Gastroesophageal sphincter (tissue), 4 donors: ENCODE results near the gene NAV2. TPM values are rescaled to one million over a fixed set of nuclear protein-coding genes. Genes with fewer than 3 reads are reported as not detected.

Experiments used
- ATAC-seq: fragments of 150-250 bp; one replicate; pipeline ENCODE4 v1.9.1; 2016; ENCODE audit warnings: mild to moderate bottlenecking, moderate library complexity
- H3K27ac ChIP-seq, 4 donors: fragments of 200-600 bp; sonication (generic) in 3 of 4; 1 replicate in 3 of 4; 2 replicates in 1 of 4; pipeline ENCODE4 v1.5.1; 2016 to 2019
- H3K27me3 ChIP-seq: fragments of 200-600 bp; sonication (generic); one replicate; pipeline ENCODE4 v1.5.1; 2019
- H3K36me3 ChIP-seq, 2 donors: fragments of 200-600 bp; sonication (generic); one replicate each; pipeline ENCODE4 v1.5.1; 2019; ENCODE audit warnings: control low read depth in 1 of 2
- H3K4me1 ChIP-seq, 3 donors: fragments of 200-600 bp; sonication (generic); 1 replicate in 2 of 3; 2 replicates in 1 of 3; pipeline ENCODE4 v1.5.1; 2016 to 2019; ENCODE audit warnings: control low read depth in 2 of 3
- H3K4me3 ChIP-seq, 2 donors: fragments of 200-600 bp; sonication (generic); one replicate each; pipeline ENCODE4 v1.5.1; 2019; ENCODE audit warnings: mild to moderate bottlenecking in 1 of 2, moderate library complexity in 1 of 2
- H3K9me3 ChIP-seq, 3 donors: fragments of 200-600 bp; sonication (generic); one replicate each; pipeline ENCODE4 v1.5.1; 2017 to 2019; ENCODE audit warnings: control low read depth in 2 of 3
- CTCF ChIP-seq, 4 experiments: fragments of 200-600 bp in 2 of 4; fragments of 450-650 bp in 2 of 4; sonication (generic) in 1 of 4; IDR thresholded peaks; one replicate each; pipeline ENCODE4 v1.5.1; 2017 to 2019; ENCODE audit warnings: antibody characterized with exemption in 4 of 4, mild to moderate bottlenecking in 2 of 4, moderate library complexity in 2 of 4
- EP300 ChIP-seq: sonication (generic); formaldehyde crosslinking; IDR thresholded peaks from one replicate; pipeline ENCODE4 v1.6.1; 2017; ENCODE audit warnings: antibody characterized with exemption, mild to moderate bottlenecking
- POLR2A ChIP-seq, 2 donors: fragments of 450-650 bp; IDR thresholded peaks; one replicate each; pipeline ENCODE4 v1.6.1; 2017; ENCODE audit warnings: antibody characterized with exemption in 2 of 2, mild to moderate bottlenecking in 2 of 2, moderate library complexity in 1 of 2
- POLR2AphosphoS5 ChIP-seq: sonication (generic); formaldehyde crosslinking; IDR thresholded peaks from one replicate; pipeline ENCODE4 v1.6.1; 2017; ENCODE audit warnings: antibody characterized with exemption
- WGBS, 2 donors: methylation state at CpG; one replicate each; pipeline ENCODE4 v1.1.5; 2018; ENCODE audit warnings: low coverage in 1 of 2; 5-methylcytosine and 5-hydroxymethylcytosine counted together
- total RNA-seq, 4 donors: library from RNA; depleted of rRNA; stranded (reverse); fragments of >200 nt; gene quantifications; one replicate each; pipeline ENCODE4 v1.1.0, GENCODE V29; 2016

Gene NAV2
- total RNA-seq, 4 donors from 2014 or later: 19.5 to 57.1 (median 43.4) TPM

GRCh38 chr11:20025332-20025840 is 312.7 kb downstream of the NAV2 start:
- WGBS, 2 donors: 46 to 59% methylated on average over 3 to 8 of the region's 8 CpGs
- H3K9me3 ChIP-seq: no peaks in the 10 kb centered on the region
- H3K27me3 ChIP-seq: no peaks in the 10 kb centered on the region
- H3K36me3 ChIP-seq: no peaks in the 10 kb centered on the region
- no peak overlapping the region for H3K4me3 ChIP-seq
- no peak overlapping the region for H3K27ac ChIP-seq
- no peak for TF ChIP-seq EP300
- no peak for TF ChIP-seq POLR2AphosphoS5
- TF ChIP-seq POLR2A (IDR thresholded peaks at IDR 0.05): no peak
- TF ChIP-seq CTCF (IDR thresholded peaks at IDR 0.05): no peak
- no peak for ATAC-seq
- H3K4me1 ChIP-seq: peaks cover 0 to 33% (median 4%) of the 10 kb centered on the region in 3 donors

- H3K4me1 ChIP-seq: peaks cover 0 to 33% (median 4%) of the 10 kb centered on the region in 3 donors
- no peak overlapping the region for H3K27ac ChIP-seq
- WGBS, 2 donors: 43 to 85% methylated on average over 6 to 12 of the region's 15 CpGs
- no peaks in the 10 kb centered on the region for H3K27me3 ChIP-seq
- TF ChIP-seq POLR2A (IDR thresholded peaks at IDR 0.05): no peak
- no peak for TF ChIP-seq CTCF (IDR thresholded peaks at IDR 0.05)
- TF ChIP-seq POLR2AphosphoS5: no peak
- TF ChIP-seq EP300: no peak
- no peaks in the 10 kb centered on the region for H3K9me3 ChIP-seq
- no peak overlapping the region for H3K4me3 ChIP-seq
- no peak for ATAC-seq
- no peaks in the 10 kb centered on the region for H3K36me3 ChIP-seq
Measured at GRCh38 chr11:20026629-20027555, 314.3 kb downstream of the NAV2 start.

GRCh38 chr11:20027556-20028013 is 314.9 kb downstream of the NAV2 start:
- H3K9me3 ChIP-seq: no peaks in the 10 kb centered on the region
- ATAC-seq: no peak
- H3K4me3 ChIP-seq: no peak overlapping the region
- H3K36me3 ChIP-seq: no peaks in the 10 kb centered on the region
- no peak for TF ChIP-seq POLR2AphosphoS5
- TF ChIP-seq POLR2A (IDR thresholded peaks at IDR 0.05): no peak
- TF ChIP-seq EP300: no peak
- TF ChIP-seq CTCF (IDR thresholded peaks at IDR 0.05): no peak
- no peaks in the 10 kb centered on the region for H3K27me3 ChIP-seq
- WGBS, 2 donors: 34 to 47% methylated on average over 3 to 4 of the region's 4 CpGs
- H3K27ac ChIP-seq: no peak overlapping the region
- H3K4me1 ChIP-seq: peaks cover 0 to 28% (median 4%) of the 10 kb centered on the region in 3 donors

GRCh38 chr11:20029193-20029592 is 316.6 kb downstream of the NAV2 start:
- ATAC-seq: no peak
- whole genome bisulfite sequencing, 2 donors: 67% methylated on average over 3 of the region's 3 CpGs; no CpG with 5 or more reads in 1 of the 2 donors
- Histone ChIP-seq H3K4me3 (no peak overlapping the region), H3K4me1 (peaks cover 0 to 17% (median 4%) of the 10 kb centered on the region in 3 donors), H3K9me3 (no peaks in the 10 kb centered on the region), H3K27me3 (no peaks in the 10 kb centered on the region), H3K36me3 (no peaks in the 10 kb centered on the region), H3K27ac (no peak overlapping the region)
- TF ChIP-seq POLR2AphosphoS5 (no peak), EP300 (no peak), CTCF (IDR thresholded peaks at IDR 0.05) (no peak), POLR2A (IDR thresholded peaks at IDR 0.05) (no peak)
